DOHH2 (cell line): ENCODE measurements around the gene SCN1A.

Experiments
- CTCF ChIP-seq: fragments of 200-600 bp; sonication (generic); IDR thresholded peaks from one replicate; pipeline ENCODE4 v1.5.1; 2014; ENCODE audit warnings: antibody characterized with exemption, mild to moderate bottlenecking, low read depth, low read length; ENCODE audit not compliant: poor library complexity, severe bottlenecking
- EZH2phosphoT487 ChIP-seq: fragments of 200-600 bp; sonication (generic); IDR thresholded peaks from 2 replicates; pipeline ENCODE4 v1.6.1; 2017; ENCODE audit warnings: borderline replicate concordance, mild to moderate bottlenecking, antibody characterized with exemption, low read length, moderate library complexity, mixed read lengths

- no peak for TF ChIP-seq CTCF
- TF ChIP-seq EZH2phosphoT487: no peak
Measured at GRCh38 chr2:166104084-166104483, 23.7 kb downstream of the SCN1A start.
